ENCODE measurements around the gene SHQ1. TPM values are rescaled to one million over a fixed set of nuclear protein-coding genes. Genes with fewer than 3 reads are reported as not detected.

The SHQ1 gene
- total RNA-seq, 1 experiment from 2014 or later, result 32.5 TPM

DNA sequence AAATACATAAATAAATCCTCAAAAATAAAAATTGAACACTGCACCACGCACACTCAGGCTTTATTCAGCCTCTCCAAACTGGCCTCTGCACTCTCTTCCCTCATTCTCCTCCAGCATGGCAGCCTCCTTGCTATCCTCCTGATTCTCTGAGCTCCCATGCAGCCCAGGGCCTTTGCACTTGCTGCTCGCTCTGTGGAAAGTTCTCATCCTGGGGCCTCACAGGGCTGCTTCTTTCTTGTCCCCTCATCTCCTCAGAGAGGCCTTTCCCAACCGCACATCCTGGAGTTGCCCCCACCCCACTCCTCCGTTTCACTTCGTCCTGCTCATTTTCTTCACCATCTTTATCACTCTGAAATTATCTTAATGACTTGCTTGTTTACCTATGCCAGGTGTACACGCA is 123.0 kb downstream of the SHQ1 start:
- no peak overlapping the region for H3K4me2 ChIP-seq (ENCODE audit: insufficient read depth, insufficient read length, low read length)
- H3K79me1 ChIP-seq (ENCODE audit: insufficient read depth, low read depth, low read length, poor library complexity, severe bottlenecking), result no peaks in the 10 kb centered on the region
- H3K56ac ChIP-seq (ENCODE audit: insufficient read length, low read depth, low read length), result no peak overlapping the region
- no peak overlapping the region for H3K27ac ChIP-seq (ENCODE audit: insufficient read length, low read depth, low read length)
- H3K27ac Mint-ChIP-seq, result peak overlapping the region in 1 of 3 experiments; percentile 46; a peak in 1 of 7 replicates
- no peak overlapping the region for H3K4ac ChIP-seq (ENCODE audit: low read depth, low read length)
- H4K5ac ChIP-seq (ENCODE audit: insufficient read length, low read depth, low read length), result no peak overlapping the region
- no peaks in the 10 kb centered on the region; a peak in 2 of 5 replicates for H3K9me3 Mint-ChIP-seq
- no peak overlapping the region for H2BK5ac ChIP-seq (ENCODE audit: insufficient read length, low read length)
- H3K4me1 Mint-ChIP-seq, result peaks cover 36 to 40% of the 10 kb centered on the region in 2 experiments
- H2BK120ac ChIP-seq (ENCODE audit: low read depth, low read length, poor library complexity, severe bottlenecking), result no peak overlapping the region
- H2BK15ac ChIP-seq (ENCODE audit: low read depth, low read length), result no peak overlapping the region
- no peak overlapping the region for H4K8ac ChIP-seq (replicated peaks; ENCODE audit: insufficient read length, low read depth, low read length)
- H2AK5ac ChIP-seq (ENCODE audit: insufficient read length, low read length), result no peak overlapping the region
- H3K4me3 Mint-ChIP-seq, result no peak overlapping the region
- H3K18ac ChIP-seq (ENCODE audit: insufficient read length, low read depth, low read length), result no peak overlapping the region
- H3T11ph ChIP-seq (ENCODE audit: low read length), result no peak overlapping the region
- no peaks in the 10 kb centered on the region for H3K27me3 ChIP-seq (ENCODE audit: insufficient read depth, low read length)
- DNase-seq, result no peak
- H3K23ac ChIP-seq (ENCODE audit: insufficient read length, low read depth, low read length), result no peak overlapping the region
- no peaks in the 10 kb centered on the region for H3K23me2 ChIP-seq (ENCODE audit: insufficient read length, low read depth, low read length, poor library complexity, severe bottlenecking)
- no peak overlapping the region for H2BK20ac ChIP-seq (ENCODE audit: low read depth, low read length, poor library complexity, severe bottlenecking)
- peaks cover 3% of the 10 kb centered on the region for H3K27me3 Mint-ChIP-seq (ENCODE audit: low read depth)
- no peak overlapping the region for H2BK12ac ChIP-seq (ENCODE audit: insufficient read length, low read depth, low read length)
- H3K14ac ChIP-seq (ENCODE audit: insufficient read depth, low read length), result no peak overlapping the region
- H2AFZ ChIP-seq (ENCODE audit: low read length), result no peak overlapping the region
- no peaks in the 10 kb centered on the region for H3K9me3 ChIP-seq (ENCODE audit: control insufficient read depth, low read depth, low read length)
- no peak overlapping the region for H3K9ac ChIP-seq (ENCODE audit: extremely low read depth, insufficient read length, low read length)
- no peaks in the 10 kb centered on the region; the same call in 1 of the 2 replicates for H3K4me1 ChIP-seq (ENCODE audit: insufficient read depth, low read length)
- TF ChIP-seq, protein P1, sequence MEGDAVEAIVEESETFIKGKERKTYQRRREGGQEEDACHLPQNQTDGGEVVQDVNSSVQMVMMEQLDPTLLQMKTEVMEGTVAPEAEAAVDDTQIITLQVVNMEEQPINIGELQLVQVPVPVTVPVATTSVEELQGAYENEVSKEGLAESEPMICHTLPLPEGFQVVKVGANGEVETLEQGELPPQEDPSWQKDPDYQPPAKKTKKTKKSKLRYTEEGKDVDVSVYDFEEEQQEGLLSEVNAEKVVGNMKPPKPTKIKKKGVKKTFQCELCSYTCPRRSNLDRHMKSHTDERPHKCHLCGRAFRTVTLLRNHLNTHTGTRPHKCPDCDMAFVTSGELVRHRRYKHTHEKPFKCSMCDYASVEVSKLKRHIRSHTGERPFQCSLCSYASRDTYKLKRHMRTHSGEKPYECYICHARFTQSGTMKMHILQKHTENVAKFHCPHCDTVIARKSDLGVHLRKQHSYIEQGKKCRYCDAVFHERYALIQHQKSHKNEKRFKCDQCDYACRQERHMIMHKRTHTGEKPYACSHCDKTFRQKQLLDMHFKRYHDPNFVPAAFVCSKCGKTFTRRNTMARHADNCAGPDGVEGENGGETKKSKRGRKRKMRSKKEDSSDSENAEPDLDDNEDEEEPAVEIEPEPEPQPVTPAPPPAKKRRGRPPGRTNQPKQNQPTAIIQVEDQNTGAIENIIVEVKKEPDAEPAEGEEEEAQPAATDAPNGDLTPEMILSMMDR (conservative IDR thresholded peaks at IDR 0.05), result no peak
- no peak overlapping the region for H4K91ac ChIP-seq (ENCODE audit: insufficient read length, low read depth, low read length)
- H4K20me1 ChIP-seq (ENCODE audit: control insufficient read depth, insufficient read depth, insufficient read length), result no peaks in the 10 kb centered on the region
- H3K36me3 Mint-ChIP-seq (ENCODE audit: insufficient read depth in 1 of 3, low read depth in 3 of 3), result no peaks in the 10 kb centered on the region
- no peaks in the 10 kb centered on the region for H3K79me2 ChIP-seq (ENCODE audit: insufficient read depth, low read length)
- no CpG with 5 or more reads among the region's 6 CpGs for WGBS (ENCODE audit: extremely low coverage, insufficient read length, low lambda C conversion rate)
